HG02973 (cell line): ENCODE data around the gene PFDN4.
"Not testable (repeated sequence)": the region's sequence is repeated elsewhere in the genome, so short reads cannot be mapped to it uniquely, and the experiment has no call there.

Experiments used
- ATAC-seq: cut with Tn5 transposase; IDR thresholded peaks from one replicate; pipeline ENCODE4 v1.9.1; 2021; ENCODE audit warnings: moderate library complexity; ENCODE audit not compliant: unreplicated experiment

The PFDN4 gene

DNA sequence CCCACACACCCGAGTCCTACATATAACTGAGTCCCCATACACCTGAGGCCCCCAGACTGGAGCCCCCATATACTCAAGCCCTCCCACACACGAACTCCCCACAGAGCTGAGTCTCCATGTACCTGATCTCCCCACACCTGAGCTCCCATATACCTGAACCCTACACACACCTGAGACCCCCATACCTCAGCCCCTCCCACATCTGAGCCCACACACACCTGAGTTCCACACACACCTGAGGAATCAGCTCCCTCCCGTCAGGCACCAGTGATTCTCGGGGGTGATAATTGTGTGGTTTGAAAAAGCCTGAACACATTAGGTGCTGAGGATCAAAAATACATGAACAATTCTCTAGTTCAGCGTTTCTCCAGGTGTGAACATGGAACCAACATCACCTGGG is 15.4 kb downstream of the PFDN4 start:
- no peak for ATAC-seq

DNA sequence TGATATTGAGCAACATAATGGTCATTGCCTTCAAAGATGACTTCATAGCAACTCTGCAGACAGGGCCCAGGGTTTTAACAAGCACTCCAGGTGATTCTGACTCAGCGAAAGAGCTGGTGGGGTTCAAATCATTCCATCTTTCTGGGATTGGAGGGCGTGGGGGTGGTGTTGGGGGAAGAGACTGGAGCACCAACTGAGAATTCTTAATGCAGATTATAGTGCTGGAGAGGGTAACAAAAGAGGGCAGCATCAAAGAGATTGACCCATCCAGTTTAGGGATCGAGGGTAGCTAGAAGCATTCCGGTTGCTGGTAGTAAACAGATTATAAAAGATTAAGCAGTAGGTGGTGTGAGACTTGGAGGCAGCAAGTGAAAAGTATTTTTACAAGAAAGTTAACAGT is 15.9 kb downstream of the PFDN4 start:
- no peak for ATAC-seq

- not testable (repeated sequence) for ATAC-seq
Measured at GRCh38 chr20:54224642-54225041, 16.8 kb downstream of the PFDN4 start.

GRCh38 chr20:54227241-54227640 is 19.4 kb downstream of the PFDN4 start:
- ATAC-seq = peak; percentile 59

DNA sequence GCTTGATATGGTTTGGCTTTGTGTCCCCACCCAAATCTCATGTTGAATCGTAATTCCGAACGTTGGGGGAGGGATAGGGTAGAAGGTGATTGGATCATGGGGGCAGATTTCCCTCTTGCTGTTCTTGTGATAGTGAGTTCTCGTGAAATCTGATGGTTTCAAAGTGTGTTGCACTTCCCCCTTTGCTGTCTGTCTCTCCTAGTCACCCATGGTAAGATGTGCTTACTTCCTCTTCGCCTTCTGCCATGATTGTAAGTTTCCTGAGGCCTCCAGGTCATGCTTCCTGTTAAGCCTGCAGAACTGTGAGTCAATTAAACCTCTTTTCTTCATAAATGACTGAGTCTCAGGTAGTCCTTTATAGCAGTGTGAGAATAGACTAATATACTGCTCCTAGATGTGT is 19.9 kb downstream of the PFDN4 start:
- no peak for ATAC-seq

DNA sequence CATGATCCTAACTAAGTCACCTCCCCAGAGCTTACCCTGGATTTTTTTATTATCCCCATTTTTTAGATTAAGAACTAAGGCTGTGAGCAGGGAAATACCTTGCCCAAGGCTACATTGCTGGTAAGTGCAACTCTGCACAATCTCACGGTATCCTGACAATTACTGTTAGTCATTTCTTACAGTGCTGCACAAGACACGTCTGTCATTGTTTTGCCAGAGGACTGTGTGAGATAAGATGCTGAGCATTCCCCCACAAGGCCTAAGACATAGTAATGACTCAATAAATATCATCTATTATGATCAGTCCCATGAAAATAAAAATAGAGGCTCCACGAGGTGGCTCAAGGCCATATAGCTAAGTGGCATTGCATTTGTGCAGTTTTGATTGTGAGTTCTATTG is 21.0 kb downstream of the PFDN4 start:
- ATAC-seq = no peak

DNA sequence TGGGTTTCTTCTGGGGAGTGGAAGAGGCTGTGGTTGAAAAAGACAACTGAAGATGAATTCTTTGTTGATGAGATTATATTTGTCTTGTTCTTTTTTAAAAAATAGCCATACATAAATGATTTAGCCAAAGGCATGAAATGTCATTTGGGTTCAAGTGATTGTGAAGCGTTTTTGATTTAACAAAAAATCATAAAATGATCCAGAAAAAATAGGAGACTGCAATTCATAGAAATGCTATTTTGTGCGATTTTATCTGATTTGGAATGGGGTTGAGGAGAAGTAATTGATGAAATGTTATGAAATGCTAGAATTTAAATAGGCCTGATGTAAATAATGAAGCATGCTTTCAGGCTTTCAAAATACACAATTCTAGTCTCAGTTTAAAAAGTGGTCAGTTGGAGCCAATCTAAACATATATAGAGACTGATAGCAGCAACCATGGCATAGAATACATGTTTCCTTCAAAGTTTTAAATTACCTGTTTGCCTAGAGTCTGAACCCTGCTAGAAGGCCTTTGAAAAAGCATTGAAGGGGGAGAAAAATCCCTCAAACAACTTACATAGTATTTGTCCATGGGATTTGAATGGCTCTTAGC is 21.8 kb downstream of the PFDN4 start:
- no peak for ATAC-seq

- ATAC-seq = no peak
Measured at GRCh38 chr20:54231036-54231435, 23.1 kb downstream of the PFDN4 start.

DNA sequence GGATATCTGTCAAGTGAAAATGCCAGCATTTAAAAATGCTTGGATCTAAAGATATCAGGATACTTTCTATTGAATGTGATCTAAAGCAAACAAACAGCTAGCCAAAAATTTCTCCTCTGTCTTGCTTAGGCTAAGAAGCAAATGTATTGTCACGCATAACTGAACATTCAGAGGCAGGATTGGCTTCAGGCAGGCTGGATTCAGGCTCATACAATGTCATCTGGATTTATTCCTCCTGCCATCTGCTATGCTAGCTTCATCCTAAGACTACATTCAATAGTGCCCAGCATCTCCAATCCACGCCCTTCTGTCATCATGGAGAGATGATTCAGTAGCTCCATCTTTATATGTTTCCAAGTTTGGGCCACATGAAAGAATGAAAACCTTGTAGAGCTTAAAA is 27.1 kb downstream of the PFDN4 start:
- no peak for ATAC-seq

DNA sequence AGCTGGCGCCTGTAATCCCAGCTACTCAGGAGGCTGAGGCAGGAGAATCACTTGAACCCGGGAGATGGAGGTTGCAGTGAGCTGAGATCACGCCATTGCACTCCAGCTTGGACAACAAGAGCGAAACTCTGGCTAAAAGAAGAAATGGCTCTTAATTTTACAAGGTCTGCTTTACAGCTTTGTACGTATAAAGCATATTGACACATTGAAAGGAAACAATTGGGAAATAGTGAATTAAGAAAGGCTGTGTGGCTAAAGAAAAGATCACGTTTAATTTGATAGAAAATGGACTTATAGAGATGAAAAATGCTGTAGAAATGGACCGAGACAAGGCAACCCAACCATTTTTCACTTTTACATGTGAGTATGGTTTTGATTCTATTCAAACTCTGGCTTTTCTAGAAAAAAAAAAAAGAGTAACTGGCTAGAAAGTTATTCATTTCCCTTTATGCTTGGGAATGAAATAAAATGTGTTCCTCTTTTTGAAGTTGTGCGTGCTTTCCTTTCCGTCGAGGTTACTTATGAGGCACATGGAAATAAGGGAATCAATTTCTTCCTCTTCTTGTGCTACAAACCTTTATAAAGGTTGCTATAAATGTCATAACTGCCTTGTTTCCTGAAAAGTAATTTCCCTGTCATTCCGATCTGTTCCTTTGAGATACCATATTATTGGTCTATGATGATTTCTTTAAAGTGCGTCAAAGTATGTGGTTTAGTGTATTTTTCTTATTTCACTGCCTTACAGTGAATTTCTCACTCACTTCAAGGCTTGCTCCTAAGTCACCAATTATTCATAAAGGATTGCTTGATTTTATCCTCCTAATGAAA is 29.4 kb downstream of the PFDN4 start:
- no peak for ATAC-seq

- ATAC-seq = no peak
Measured at GRCh38 chr20:54244113-54244512, 36.2 kb downstream of the PFDN4 start.

DNA sequence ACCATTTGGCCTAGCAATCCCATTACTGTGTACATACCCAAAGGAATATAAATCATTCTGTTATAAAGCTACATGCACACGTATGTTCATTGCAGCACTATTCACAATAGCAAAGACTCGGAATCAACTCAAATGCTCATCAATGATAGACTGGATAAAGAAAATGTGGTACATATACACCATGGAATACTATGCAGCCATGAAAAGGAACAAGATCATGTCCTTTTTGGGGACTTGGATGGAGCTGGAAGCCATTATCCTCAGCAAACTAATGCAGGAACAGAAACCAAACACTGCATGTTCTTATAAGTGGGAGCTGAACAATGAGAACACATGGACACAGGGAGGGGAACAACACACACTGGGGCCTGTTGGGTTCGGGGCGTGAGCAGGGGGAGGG is 40.8 kb downstream of the PFDN4 start:
- ATAC-seq = not testable (repeated sequence)

DNA sequence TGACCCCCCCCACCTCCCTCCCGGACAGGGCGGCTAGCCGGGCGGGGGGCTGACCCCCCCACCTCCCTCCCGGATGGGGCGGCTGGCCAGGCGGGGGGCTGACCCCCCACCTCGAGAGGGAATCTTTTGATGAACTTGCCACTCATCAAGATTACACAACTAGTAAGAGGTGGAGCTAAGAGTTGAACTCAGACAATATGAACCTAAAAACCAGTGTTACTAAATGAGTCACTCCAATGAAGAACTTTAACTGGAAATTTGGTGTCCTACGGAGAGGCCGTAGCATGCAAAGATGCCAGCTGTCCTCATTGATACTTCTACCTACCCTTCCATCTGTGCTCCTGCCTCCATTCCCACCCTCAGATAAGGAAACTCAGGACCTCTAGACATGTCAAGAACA is 42.8 kb downstream of the PFDN4 start:
- no peak for ATAC-seq

DNA sequence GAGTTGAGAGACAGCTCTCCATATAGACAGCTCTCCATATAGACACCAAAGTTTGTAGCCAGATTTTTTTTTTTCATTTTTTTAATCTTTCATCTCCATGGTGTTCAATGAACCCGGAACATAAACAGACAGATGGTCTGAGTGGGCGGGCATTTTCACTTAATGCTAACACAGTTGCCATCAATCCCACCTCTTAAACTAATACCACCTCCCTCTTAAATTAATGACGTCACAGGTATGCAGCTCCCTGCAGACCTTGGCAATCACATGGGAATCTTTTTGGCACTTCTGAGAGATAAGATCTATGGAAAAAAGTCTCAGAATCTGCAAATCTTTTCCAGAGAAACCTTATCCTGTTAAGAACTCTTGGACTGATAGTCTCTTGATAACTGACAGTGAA is 43.2 kb downstream of the PFDN4 start:
- no peak for ATAC-seq

DNA sequence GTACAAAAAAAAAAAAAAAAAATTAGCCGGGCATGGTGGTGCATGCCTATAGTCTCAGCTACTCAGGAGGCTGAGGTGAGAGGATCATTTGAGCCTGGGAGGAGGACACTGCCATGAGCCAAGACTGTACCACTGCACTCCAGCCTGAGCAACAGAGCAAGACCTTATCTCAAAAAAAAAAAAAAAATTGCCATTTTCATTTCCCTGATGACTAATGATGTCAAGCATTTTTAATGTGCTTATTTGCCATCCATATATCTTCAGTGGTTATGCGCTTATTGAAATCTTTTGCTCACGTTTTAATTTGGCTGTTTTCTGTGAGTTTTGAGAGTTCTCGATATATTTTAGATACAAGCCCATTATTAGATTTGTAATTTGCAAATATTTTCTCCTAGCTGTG is 46.7 kb downstream of the PFDN4 start:
- ATAC-seq = no peak

GRCh38 chr20:54255157-54255556 is 47.3 kb downstream of the PFDN4 start:
- ATAC-seq = no peak

DNA sequence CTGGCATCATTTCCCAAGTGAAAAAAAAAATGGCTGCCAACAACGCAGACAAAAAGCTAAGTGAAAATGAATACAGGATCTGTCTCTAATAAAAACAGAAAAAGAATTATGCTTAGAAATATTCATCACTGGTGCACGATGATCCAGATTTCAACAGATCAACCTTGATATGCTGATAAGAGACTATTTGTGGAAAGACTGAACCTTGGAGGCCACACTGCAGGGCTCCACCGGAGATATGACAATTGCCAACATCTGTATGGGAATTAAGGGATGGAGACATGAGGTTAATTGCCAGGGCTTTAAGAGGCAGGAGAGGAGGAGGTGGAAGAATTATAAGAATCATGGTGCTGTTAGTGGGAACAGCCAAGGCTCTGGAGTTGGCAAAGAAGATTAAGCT is 48.3 kb downstream of the PFDN4 start:
- no peak for ATAC-seq

DNA sequence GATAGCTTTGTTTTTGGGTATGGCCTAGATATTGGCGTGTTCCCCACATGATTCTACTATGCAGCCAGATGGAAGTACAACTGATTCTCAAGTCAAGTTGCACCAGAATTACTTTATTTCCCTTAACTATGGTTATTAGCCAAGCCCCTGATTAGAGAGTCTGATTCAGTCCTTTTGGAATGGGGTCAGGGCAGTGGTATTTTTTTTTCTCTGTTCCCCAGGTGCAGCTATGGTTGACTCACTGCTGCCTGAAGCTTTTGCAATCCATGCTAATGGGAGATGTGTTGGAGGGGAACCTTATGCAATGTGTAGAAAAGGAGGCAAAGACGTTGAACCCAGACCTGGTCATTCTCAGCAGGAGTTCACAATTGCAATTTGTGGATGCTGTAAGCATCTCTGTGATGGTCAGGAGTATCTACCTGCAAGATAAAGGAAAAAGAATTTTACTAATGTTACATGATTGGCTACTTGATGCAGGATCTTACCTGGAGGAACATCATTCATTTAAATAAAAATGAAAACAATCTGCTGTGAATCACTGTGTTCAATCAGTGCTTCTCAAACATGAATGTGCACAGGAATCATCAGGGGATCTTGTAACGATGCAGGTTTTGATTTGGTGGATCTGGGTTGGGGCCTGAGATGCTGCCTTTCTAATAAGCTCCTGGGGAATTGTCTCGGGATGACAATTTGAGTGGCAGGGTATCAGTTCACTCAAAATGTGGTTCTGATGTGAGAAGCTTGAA is 49.4 kb downstream of the PFDN4 start:
- no peak for ATAC-seq

- no peak for ATAC-seq
Measured at GRCh38 chr20:54260116-54260515, 52.2 kb downstream of the PFDN4 start.

- no peak for ATAC-seq
Measured at GRCh38 chr20:54262671-54263070, 54.8 kb downstream of the PFDN4 start.

GRCh38 chr20:54263116-54263690 is 55.3 kb downstream of the PFDN4 start:
- no peak for ATAC-seq

DNA sequence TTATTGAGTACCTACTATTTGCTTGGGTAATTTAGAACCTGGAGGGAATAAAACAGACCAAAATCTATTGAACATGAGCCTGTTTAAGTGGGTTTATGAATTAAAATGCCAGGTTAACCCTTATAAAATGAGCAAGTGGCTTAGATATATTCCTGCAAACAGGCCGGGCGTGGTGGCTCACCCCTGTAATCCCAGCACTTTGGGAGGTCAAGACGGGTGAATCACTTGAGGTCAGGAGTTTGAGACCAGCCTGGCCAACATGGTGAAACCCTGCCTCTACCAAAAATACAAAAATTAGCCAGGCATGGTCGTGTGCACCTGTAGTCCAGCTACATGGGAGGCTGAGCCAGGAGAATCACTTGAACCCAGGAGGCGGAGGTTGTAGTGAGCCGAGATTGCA is 57.9 kb downstream of the PFDN4 start:
- ATAC-seq = not testable (repeated sequence)
